AG04449 (cell line): ENCODE results near the gene FRMD4A.

Experiments used
- CTCF ChIA-PET: fragments of 350-600 bp; formaldehyde crosslinking; extraction: SDS; loops from one replicate; lab custom pipeline; 2021; ENCODE audit warnings: antibody characterized with exemption; lab: Yijun Ruan, JAX
- POLR2A ChIA-PET: fragments of 400-600, 350-600 bp; formaldehyde crosslinking; extraction: SDS; loops from one replicate; lab custom pipeline; 2020; ENCODE audit warnings: antibody characterized with exemption, inconsistent platforms; lab: Yijun Ruan, JAX
- DNase-seq: peaks from one replicate; pipeline ENCODE4 v3.0.0-alpha.2; 2010; ENCODE audit warnings: low read depth, low spot score
- H3K4me3 ChIP-seq: 2 replicates; pipeline ENCODE4 v1.5.1; 2011; ENCODE audit warnings: low read depth, mild to moderate bottlenecking, control low read depth, low read length
- TF ChIP-seq, protein P1 (sequence below): IDR thresholded peaks from one replicate; pipeline ENCODE4 v1.5.1; 2011; ENCODE audit warnings: mild to moderate bottlenecking, moderate library complexity, low read length, control low read depth, inconsistent platforms; ENCODE audit not compliant: insufficient read depth; ENCODE audit errors: missing control alignments

FRMD4A gene

DNA sequence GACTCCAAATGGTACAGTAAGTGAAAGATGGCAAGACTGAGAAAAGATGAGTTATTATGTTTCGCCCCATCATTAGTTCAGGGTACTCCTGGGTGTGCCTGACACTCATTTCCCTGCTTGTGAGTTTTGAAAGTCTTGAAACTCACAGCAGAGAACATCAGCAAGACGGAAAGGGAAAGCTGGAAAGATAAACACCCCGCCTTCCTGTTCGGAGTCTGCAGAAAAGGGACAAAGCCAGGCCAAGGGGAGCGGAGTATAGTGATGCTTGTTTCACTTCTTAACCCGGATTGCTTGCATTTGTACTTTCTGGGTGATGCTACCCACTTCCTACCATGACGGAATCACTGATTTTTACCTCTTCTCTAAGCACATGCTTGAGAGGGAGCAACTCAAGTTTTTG lies 294.5 kb downstream of the FRMD4A start:
- DNase-seq = no peak
- CTCF ChIA-PET = no interaction called here

DNA sequence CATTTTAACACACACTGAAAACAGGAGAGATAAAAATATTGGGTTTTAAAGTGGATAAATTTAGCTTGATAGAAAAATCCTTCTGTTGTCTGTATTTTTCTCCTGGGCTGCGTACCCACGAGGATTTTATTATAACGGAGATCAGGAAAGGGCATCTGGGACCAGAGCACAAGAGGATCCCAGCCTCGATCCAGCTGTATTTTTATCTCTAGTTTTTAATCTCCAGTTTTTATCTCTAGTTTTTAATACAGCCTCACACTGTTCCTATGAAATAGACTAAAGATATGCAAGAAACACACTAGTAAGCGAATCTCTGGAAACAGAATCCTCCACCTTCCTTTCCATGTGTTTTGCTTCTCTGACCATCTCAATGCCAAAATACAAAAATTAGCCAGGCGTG lies 295.2 kb downstream of the FRMD4A start:
- TF ChIP-seq, protein P1, sequence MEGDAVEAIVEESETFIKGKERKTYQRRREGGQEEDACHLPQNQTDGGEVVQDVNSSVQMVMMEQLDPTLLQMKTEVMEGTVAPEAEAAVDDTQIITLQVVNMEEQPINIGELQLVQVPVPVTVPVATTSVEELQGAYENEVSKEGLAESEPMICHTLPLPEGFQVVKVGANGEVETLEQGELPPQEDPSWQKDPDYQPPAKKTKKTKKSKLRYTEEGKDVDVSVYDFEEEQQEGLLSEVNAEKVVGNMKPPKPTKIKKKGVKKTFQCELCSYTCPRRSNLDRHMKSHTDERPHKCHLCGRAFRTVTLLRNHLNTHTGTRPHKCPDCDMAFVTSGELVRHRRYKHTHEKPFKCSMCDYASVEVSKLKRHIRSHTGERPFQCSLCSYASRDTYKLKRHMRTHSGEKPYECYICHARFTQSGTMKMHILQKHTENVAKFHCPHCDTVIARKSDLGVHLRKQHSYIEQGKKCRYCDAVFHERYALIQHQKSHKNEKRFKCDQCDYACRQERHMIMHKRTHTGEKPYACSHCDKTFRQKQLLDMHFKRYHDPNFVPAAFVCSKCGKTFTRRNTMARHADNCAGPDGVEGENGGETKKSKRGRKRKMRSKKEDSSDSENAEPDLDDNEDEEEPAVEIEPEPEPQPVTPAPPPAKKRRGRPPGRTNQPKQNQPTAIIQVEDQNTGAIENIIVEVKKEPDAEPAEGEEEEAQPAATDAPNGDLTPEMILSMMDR = no peak
- ChIA-PET POLR2A (no interaction called here), CTCF (interaction anchor here (1.0 to 1.6 kb wide), 2 partner anchors 9 to 58 kb away, joined by 3 to 4 read pairs; no protein-coding TSS in a partner anchor)
- H3K4me3 ChIP-seq = no peak overlapping the region
- no peak for DNase-seq

More for the DNA sequence above, 294.5 kb downstream of the FRMD4A start:
- POLR2A ChIA-PET = no interaction called here
- TF ChIP-seq, protein P1 = no peak
- no peak overlapping the region for H3K4me3 ChIP-seq

DNA sequence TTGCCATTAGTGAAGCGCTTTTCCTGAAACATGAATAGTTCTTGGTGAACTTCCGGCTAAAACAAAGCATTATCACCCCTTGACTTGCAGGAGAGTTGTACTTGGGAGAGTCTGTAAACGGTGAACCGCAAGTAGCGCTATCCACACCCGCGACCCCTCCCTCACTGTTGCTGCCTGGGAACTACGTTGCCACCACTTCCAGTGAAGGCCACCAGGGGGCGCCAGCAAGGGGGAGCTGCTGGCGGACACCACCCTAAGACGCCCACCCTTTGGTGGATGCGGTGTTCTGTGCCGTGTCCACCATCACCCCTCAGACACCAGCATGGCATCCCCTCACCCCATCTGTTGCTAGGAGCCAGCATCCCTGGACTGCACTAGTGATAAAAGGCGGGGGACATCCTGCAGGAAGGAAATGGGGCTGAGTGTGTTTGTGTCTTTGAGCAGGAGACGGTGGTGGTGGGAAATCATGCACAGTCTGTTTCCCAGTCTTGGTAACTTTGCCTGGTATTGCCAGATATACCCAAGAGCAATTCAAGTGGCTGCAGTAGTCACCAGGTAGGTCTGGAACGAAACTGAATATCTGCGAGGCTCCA lies 298.2 kb downstream of the FRMD4A start:
- TF ChIP-seq, protein P1 = peak; percentile 69
- ChIA-PET POLR2A (no interaction called here), CTCF (interaction anchor here (0.8 to 1.5 kb wide), 4 partner anchors 8 to 19 kb away, joined by 3 to 4 read pairs (median 3); no protein-coding TSS in a partner anchor)
- H3K4me3 ChIP-seq = no peak overlapping the region
- no peak for DNase-seq

DNA sequence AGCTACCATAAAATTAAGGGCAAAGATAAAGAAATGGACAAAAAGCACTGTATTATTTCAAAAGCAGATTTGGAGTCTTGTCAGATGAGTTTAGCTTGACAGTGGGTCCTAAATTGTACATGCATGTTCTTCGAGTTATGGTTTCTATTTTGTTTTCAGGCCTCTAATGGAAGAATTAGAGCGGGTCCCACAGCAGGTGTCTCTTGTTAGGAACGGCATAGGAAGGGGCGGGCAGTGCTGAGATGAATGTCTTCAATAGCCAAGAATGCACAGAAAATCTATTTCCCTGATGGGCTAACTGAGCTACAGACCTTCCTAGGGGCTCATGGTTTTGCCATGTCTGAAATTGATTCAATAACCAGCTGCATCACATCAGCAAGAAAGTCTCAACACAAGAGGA lies 304.4 kb downstream of the FRMD4A start:
- ChIA-PET POLR2A (no interaction called here), CTCF (interaction anchor here (1.1 kb wide), 1 partner anchor 9 kb away, joined by 3 read pairs; no protein-coding TSS in a partner anchor)
- H3K4me3 ChIP-seq = no peak overlapping the region
- TF ChIP-seq, protein P1 = no peak
- no peak for DNase-seq

DNA sequence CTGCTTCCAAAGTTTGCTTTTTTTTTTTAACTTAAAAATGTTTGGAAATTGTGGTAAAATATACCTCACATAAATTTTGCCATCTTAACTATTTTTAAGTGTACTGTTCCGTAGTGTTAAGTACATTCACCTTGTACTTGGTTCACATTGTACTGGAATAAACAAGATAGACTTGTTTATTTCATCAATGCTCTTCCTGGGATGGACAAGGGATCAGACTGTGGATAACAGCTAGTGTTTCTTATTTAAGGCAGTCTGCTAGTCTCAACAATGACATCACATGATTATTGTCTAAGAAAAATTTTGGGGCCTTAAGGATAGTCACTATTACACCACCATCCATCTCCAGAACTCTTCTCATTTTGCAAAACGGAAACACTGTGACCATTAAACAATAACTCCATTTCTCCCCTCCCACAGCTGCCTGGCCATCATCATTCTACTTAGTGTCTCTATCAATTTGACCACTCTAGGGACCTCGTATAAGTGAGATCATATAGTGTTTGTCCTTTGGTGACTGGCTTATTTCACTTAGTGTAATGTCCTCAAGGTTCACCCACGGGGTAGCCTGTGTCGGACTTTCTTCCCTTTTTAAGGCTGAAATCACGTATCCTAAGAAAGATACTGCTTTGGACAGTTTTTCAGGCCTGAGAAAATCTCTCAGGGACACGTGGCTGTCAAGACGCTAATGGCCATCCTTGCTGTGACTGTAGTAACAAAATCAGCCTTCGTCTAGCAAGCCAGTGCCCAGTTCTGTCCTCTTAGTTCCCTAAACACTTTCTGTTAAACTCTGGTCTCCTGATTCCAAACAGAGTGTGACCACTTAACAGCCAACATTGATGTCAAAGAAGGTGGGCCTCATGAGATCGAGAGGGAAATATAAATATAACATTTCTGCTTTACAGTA lies 305.2 kb downstream of the FRMD4A start:
- no peak for DNase-seq
- ChIA-PET POLR2A (no interaction called here), CTCF (interaction anchor here (1.1 kb wide), 1 partner anchor 9 kb away, joined by 3 read pairs; no protein-coding TSS in a partner anchor)
- H3K4me3 ChIP-seq = no peak overlapping the region
- TF ChIP-seq, protein P1 = no peak
